Measurements from ENCODE around the gene GDPD3. TPM values are rescaled to one million over a fixed set of nuclear protein-coding genes. Genes with fewer than 3 reads are reported as not detected.
A peak's percentile ranks its signal among the peaks of the same experiment; 100 is the strongest.

GDPD3 gene
- total and polyA plus RNA-seq, 2 of the 13 experiments (the other 11 are each of a cell fraction or from before 2014, with no cell fraction given), result 18.7 to 20.6 TPM

DNA sequence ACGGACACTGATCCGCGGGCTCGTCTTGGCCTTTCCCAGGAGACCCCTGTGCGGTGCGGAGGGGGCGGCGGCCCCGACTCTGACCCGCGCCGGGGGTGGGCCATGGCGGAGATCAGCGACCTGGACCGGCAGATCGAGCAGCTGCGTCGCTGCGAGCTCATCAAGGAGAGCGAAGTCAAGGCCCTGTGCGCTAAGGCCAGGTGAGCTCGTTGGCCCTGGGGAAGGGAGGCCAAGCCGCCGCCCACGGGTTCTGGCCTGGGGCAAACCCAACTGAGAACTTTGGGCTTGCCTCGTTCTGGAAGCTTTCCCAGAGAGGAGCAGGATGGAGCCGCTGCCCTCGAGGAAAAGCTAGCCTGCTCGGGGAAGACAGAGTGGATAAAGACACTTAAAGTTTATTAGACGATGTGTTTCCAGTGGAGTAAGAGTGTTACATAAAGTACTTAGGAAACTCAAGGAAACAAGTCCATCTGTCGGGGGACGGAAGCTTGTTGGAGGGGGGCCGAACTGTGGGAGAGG, 37.0 kb downstream of the GDPD3 start (continued):
- TF ChIP-seq, protein P1, sequence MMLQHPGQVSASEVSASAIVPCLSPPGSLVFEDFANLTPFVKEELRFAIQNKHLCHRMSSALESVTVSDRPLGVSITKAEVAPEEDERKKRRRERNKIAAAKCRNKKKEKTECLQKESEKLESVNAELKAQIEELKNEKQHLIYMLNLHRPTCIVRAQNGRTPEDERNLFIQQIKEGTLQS (CRISPR knock-in tag; IDR thresholded peaks at IDR 0.05), result no peak
- TF ChIP-seq, protein P2, sequence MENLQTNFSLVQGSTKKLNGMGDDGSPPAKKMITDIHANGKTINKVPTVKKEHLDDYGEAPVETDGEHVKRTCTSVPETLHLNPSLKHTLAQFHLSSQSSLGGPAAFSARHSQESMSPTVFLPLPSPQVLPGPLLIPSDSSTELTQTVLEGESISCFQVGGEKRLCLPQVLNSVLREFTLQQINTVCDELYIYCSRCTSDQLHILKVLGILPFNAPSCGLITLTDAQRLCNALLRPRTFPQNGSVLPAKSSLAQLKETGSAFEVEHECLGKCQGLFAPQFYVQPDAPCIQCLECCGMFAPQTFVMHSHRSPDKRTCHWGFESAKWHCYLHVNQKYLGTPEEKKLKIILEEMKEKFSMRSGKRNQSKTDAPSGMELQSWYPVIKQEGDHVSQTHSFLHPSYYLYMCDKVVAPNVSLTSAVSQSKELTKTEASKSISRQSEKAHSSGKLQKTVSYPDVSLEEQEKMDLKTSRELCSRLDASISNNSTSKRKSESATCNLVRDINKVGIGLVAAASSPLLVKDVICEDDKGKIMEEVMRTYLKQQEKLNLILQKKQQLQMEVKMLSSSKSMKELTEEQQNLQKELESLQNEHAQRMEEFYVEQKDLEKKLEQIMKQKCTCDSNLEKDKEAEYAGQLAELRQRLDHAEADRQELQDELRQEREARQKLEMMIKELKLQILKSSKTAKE (CRISPR knock-in tag; IDR thresholded peaks at IDR 0.05; ENCODE audit: borderline replicate concordance), result no peak
- TF ChIP-seq ZNF704 (CRISPR knock-in tag; IDR thresholded peaks at IDR 0.05; ENCODE audit: borderline replicate concordance), result peak; percentile 60; the same call in 1 of the 2 replicates
- peak; percentile 87; the same call in 1 of the 2 replicates for TF ChIP-seq ZNF510 (CRISPR knock-in tag; IDR thresholded peaks at IDR 0.05; ENCODE audit: low read depth)
- TF ChIP-seq NFAT5 (CRISPR knock-in tag; IDR thresholded peaks at IDR 0.05), result 0 out of 2 replicates have a peak, but pooled peaks have one; percentile 50
- no peak for TF ChIP-seq WIZ (CRISPR knock-in tag; IDR thresholded peaks at IDR 0.05)
- 0 out of 2 replicates have a peak, but pooled peaks have one; percentile 22 for TF ChIP-seq ZFX (CRISPR knock-in tag; IDR thresholded peaks at IDR 0.05; ENCODE audit: low read depth)
- TF ChIP-seq MXD3 (CRISPR knock-in tag; IDR thresholded peaks at IDR 0.05), result no peak
- TF ChIP-seq MTF2 (CRISPR knock-in tag; IDR thresholded peaks at IDR 0.05; ENCODE audit: borderline replicate concordance), result no peak
- TF ChIP-seq ZNF430 (CRISPR knock-in tag; IDR thresholded peaks at IDR 0.05), result no peak; the same call in 1 of the 2 replicates
- TF ChIP-seq ARNTL (CRISPR knock-in tag; IDR thresholded peaks at IDR 0.05), result no peak
- no peak for TF ChIP-seq ZNF776 (CRISPR knock-in tag; IDR thresholded peaks at IDR 0.05)
- TF ChIP-seq KDM6A (CRISPR knock-in tag; IDR thresholded peaks at IDR 0.05; ENCODE audit: low read depth), result no peak
- TF ChIP-seq ZNF281 (CRISPR knock-in tag; IDR thresholded peaks at IDR 0.05; ENCODE audit: borderline replicate concordance), result no peak

Data from HepG2 (cell line).